HG03095 (cell line): ENCODE results near the gene NOX3.
A peak's percentile ranks its signal among the peaks of the same experiment; 100 is the strongest.

Source experiments
- ATAC-seq: cut with Tn5 transposase; IDR thresholded peaks from one replicate; pipeline ENCODE4 v1.9.1; 2021; ENCODE audit warnings: moderate library complexity; ENCODE audit not compliant: unreplicated experiment

The NOX3 gene

DNA sequence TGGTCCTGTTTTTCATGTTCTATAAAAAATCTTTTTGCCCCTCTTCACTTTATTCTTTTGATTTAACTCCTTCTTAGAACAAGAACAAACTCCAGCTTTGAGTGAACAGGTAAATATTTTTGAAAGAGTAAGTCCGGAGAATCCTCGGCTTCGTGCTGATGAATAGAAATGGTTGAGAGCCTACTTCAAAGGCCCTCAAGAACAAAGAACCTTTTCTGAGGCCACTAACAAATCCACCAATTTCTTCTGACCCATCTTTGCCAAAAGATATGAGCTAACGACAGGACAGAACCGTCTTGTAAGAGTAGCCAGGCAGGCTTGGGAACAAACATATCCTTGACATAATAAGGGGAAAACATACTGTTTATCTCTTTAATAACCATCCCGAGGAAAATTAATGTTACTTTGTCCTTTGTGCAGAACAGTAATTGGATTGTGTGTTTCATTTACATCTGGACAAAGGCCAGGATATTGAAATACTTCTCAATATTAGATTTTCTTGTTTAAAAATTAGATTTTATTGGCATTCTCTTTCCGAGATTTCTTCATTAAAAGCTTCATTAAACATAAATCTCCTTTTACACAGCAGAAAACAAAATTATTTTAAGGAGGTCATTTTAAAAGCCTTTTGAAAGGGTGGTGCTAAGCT lies 52.9 kb downstream of the NOX3 start:
- no peak for ATAC-seq

DNA sequence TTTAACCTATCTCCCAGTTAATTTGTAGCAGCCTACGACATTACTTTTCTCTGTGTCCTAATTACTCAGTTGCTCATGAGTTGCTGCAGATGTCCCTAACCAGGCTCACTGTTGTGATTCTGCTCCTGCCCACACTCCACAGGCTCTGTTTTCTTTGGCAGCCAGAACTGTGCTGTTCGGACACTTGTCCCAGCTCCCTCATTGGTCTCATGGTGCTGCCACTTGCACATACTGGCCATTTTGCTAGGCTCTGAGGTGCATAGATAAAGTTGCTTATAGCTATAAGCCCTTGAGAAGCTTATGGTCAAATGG lies 55.0 kb downstream of the NOX3 start:
- no peak for ATAC-seq

DNA sequence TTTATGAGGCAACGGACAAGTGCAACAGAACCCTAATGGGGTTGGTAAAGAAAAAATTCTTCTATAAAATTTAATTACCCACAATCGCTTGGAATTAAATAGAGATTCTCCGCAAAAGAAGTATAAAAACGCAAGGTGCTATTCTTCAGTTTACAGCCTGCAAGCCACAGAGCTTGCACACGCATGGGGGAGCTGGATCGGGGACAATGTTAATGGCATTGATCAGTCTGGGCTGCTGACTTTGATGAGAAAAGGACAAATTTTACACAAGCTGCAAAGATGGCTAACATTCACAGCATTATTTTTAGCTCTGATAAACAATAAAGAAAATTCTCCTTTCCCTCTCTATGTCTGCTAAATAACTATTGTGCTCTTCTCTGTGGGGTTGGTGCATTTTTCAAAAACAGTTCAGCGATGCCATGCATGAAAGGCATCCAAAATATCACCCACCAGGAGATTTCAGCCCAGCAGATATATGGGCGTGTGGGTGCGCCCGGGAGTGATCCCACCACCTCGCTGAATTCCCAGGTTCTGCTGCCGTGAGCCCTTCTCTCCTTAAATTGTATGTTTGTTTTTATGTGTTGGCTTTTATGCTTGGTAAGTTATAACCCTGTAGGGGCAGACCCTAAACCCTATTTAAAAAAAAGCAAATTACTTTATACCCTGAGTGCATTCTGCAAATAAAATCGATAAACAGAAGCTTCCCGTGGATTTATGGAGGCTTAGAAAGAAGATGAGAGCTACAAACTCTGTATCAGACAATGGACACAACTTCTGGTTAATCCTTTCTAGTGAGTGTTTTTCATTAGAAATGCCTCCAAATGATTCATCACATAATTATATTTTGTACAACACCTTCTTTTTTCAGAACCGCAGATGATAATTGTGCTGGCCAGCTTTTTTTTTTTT lies 55.6 kb downstream of the NOX3 start:
- no peak for ATAC-seq

DNA sequence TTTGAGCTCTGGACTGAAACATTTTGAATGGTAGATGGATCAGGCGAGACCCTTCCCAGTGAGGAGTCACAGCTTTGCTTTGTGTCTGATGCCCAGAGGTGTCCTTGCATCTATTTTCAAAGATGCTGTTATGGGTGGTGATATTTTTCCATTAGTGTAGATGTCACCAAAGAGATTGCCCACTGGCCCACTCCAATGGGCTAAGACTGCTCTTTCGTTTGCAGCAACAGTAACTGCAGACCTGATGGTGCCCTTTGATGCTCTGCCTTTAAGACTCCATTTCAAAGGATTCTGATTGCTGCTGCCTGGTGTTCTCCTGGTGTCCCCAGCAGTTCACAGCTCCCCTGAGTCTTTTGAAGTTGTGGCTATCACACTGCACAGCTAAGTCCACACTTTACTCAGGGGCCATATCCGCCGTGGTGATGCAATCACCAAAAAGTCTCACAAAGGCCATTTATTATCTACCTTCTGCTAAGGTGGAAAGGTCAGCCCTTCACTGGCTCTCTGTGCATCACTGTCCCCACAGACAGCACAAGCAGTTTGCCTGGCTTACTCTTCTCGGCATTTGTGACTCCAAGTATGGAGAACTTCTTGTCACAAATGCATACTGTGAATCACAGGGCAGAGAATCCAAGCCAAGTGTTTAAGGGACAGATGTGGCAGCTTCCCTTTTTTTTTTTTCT lies 56.4 kb downstream of the NOX3 start:
- ATAC-seq = no peak

DNA sequence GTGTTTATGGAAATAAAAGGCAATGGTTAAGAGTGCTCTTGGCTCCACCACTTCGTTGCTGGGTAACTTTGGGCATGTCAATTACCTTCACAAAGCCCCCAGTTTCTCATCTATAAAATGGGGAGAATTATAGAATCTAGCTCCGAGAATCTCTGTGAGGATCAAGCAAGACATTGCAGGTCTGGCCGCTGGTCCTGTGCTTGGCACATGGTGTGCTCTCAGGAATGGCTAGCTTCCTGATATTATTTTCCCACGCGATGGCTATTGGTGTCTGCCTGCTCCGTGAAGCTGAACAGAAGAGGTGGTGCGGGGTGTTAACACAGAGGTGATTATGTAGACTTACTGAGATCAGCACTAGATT lies 57.0 kb downstream of the NOX3 start:
- ATAC-seq = no peak

DNA sequence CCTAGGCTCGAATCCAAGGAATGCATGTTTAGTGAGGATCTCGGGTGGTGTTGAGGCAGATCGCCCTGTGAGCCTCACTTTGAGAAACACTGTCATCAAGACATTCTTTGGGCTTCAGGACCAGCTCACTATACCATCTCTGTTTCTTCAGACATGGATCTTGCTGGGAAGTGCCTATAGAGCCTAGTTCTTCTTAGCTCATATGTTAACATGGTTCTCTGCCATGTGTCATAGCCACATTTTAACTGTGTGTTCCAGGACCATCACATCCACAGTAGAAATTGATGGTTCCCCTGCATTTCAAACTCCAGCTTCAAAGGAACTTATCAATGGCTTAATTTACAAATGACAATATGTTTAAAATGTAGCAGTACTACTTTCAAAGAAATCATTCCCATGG lies 57.4 kb downstream of the NOX3 start:
- no peak for ATAC-seq

DNA sequence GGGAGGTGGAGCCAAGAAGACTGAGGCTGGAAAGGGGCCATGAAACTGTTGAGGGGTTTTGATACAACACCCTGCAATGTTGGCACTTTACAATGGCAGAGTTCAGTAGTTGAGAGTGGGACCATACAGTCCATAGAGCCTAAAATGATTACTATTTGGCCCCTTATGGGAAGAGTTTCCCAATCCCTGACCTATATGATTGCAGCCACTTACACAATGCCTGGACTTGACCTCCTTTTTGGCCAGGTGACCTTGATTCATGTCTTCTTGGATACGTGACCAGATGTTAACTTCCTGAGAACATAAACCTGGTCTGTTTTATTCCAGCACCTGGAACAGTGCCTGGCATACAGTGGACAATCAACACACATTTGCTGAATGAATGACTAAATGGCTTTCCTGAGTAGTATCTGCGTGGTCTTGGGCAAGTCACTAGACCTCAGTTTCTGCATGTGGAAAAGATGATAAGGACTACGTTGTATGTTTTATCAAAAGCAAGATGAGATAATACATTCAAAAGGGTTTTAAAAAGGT lies 58.4 kb downstream of the NOX3 start:
- no peak for ATAC-seq

DNA sequence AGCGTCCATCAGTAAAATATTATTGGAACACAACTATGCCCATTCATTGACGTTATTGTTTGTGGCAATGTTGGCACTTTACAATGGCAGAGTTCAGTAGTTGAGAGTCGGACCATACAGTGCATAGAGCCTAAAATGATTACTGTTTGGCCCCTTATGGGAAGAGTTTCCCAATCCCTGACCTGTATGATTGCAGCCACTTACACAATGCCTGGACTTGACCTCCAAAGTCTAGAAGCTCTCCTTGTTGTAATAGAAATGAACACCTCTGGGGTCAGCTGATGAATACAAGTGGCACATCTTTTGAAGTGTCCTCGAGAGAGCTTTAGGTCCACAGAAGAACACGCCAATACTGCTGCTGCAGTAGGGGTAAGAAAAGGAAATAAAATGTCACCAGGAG lies 59.0 kb downstream of the NOX3 start:
- no peak for ATAC-seq

DNA sequence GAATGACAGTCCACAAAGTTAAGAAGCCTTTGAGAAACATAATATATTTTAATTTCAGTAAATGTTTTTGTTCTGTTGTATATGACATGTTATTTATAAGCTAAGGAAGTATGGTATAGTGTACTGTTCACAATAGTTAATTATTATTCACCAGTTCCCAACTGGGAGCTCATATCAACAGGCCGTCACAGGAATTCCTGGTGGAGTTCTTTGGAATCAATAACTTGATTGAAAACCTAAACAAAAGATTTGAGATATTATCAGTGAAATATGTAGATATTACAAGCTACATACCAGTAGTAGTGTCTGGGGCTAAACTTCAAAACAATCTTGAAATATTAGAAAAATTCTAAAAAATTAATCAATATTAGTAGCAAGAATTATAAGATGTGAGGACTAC lies 60.3 kb downstream of the NOX3 start:
- no peak for ATAC-seq

DNA sequence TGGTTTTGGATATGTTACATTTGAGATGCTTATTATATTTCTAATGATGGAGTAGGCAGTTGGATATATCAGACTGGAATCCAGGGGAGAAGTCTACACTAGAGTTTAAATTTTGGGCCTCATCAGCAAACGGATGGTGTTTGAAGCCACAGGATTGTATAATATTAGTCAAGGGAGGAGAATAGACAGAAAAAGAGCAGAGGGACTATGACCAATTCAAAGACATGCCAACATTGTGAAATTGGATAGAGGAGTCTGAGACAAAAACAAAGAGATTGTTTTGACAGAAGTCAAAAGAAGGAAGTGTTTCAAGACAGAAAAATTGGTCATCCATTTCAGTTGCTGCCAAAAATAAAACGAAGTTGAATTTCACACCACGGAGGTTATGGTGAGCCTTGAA lies 66.5 kb downstream of the NOX3 start:
- ATAC-seq = no peak

DNA sequence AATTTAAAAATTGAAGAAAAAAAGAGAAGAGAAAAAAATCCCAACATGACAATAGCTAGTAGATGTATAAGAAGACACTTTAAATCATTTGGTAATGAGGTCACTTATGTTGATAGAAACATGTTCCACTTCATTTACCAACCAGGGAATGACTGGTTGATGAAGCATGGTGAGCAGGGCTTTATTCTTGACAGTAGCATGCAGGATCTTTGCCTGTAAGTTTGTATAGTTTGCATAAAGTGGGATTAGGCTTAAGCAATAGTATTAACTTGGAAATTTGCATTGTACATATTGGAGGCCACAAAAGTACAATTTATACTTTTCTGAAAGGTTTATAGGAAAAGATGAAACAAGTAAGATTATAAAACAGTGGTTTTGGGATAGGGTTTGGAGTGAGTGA lies 67.0 kb downstream of the NOX3 start:
- ATAC-seq = no peak

DNA sequence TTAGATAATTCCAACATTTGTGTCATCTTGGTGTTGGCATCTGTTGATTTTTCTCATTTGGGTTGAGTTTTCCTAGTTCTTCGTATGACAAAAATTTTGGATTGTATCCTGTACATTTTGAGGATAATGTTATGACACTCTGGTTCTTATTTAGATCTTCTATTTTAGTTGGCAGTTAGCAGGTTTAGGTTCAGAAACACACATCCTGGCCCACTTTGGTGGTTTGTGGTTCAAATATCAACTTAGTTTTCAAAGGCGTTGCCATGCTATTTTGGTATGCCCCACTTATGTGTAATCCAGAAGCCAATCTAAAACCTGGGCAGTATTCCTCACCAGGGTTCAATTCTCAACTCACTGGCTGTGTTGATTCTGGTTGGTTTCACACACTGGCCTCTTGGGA lies 68.2 kb downstream of the NOX3 start:
- no peak for ATAC-seq

DNA sequence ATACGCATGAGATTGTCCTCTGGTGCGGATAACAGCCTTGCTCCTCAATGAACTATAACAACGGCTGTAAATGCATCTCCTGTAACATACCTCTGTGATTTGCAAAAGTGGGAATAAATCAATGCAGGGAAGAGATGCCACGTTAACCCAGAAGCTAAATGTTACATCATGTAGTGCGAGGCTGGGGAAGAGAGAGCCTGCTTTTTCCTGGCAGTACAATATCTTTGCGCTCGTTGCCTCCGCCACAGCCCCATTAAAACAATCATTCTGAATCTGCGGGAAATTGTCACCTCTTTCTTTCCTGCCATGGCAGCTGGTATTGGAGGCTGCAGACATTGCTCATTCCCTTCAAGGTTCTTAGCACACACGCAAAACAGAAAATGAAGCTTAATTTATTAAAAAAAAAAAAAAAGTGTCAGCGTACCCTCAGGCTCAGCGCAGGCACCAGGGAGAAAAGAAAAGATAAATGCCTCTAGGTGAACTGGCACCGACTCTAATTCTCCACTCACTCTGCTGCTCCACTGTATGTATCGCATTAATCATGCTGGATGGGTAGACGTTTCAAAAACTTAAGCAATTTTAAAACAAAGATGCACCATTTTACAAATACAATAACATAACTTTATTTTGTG lies 71.2 kb downstream of the NOX3 start:
- ATAC-seq = no peak

DNA sequence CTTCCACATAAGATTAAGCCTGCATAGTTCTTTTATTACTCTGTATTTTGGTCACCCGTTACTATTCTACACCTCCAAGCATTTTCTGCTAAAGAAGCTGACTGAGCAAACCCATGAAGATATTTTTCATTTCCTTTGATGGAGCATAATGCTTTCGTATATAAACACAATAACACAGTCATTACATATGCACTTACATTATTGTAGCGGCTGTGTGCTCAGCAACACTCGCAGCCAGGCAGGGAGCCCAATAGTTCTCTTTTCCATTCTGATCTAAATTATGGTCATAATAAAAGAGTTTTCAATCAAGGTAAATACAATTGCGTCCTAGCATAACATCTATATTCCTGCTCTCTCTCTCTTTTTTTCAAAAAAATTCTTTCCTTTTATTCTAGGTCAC lies 71.7 kb downstream of the NOX3 start:
- ATAC-seq = no peak

DNA sequence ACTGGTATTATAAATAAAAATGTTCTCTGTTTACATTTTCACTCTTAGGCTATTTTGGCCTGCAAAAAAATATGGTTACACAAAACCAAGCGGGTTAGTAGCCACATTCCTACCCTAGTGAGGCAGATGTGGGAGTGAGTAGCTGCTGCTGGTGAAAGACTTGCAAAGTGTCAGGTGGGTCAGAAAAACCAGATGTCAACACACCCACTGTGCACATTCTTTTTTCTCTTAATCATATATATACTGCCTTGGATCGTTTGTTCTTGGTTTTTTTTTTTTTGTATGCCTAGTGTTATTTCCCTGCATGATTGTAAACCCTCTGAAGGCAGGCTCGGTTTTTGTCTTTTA lies 73.3 kb downstream of the NOX3 start:
- ATAC-seq = no peak

DNA sequence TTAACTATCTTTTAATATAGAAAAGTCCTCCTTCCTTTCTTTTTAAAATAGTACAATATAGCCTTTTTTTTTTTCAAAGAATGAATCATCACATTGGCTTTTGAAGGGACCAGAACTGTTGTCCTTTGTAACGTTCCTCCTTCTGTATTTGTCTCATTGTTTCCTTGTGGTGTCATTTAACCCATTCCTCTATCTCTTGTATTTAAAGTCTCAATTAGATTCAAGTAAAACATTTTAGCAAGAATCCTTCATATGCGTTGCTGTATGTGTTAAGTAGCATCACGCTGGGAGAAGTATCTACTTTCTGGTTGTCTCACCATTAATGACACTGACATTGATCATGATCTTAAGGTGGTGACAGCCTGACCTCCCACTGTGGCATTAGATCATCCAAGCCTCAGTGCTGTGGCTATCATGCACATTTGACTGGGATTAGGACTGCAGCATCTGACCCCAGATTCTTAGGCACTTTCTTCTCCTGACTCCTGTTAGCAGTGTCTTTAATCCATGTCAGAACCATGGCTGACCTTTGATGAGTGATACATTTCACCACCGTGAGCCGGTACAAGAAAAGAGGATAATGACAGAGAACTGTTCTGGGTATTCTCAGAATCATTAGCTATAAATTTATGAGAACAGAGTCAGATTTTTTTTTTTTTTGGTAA lies 73.8 kb downstream of the NOX3 start:
- no peak for ATAC-seq

DNA sequence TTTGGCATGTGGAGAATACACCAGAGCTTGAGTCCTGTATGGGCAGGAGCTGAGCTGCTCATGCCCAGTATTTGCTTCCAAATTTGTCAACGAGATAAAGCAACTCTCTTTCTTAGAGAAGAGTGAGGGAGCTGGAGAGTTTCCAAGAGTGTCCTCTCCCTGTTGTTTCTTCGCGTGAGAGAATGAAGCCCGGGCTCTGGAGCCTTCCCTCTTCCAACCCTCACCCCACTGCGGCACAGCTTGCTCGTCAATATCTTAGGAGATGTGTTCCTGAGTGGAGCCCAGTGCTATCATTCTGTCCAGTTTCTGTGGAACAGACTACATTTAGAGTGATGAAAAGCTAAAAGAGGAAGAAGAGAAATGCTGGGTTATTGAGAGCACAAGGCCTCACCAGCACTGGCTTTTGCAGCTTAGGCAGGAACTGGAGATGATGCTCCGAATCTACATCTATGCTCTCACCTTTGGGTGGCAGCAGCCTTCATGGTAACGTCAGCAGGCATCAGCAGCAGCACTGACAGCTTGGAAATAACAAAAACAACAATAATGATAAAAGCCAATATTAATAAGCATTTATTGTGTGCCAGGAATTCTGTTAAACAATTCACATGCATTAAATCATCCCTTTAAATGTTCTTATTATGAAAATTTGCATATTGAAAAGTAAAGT lies 74.8 kb downstream of the NOX3 start:
- no peak for ATAC-seq

DNA sequence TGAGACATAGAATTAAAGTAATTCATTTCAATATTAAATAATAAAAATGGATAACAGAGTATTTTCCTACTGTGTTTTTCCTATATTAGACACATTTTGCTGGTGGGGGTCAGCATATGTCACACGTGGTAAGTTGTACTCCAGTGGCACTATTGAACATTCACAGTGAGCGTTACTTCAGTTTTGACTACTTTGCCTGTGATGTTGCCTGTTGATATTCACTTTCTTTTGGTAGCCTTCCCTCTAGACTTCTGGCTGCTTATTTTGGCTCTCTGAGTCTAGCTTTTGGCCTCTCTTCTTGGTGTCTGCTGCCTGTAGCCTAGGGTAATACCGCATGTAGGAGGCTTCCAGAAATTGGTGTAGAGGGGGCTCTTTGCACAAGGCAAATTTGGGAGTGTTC lies 76.9 kb downstream of the NOX3 start:
- ATAC-seq = no peak

DNA sequence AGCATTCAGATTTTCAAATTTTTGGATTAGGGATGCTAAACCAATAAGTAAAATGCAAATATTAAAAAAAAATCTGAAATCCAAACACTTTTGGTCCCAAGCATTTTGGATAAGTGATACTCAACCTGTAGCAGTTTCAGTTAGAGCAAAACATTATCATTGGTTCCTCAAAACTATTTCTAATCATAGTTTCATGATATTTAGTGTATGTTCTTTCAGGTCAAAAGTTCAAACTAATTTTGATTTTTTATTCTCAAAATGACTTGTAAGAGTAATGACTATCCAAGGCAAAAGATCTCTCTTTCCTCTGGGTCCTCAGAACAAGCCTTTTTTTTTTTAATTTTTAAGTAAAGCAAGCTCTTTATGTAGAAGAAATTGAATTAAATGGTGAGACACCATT lies 77.4 kb downstream of the NOX3 start:
- ATAC-seq = peak; percentile 52

DNA sequence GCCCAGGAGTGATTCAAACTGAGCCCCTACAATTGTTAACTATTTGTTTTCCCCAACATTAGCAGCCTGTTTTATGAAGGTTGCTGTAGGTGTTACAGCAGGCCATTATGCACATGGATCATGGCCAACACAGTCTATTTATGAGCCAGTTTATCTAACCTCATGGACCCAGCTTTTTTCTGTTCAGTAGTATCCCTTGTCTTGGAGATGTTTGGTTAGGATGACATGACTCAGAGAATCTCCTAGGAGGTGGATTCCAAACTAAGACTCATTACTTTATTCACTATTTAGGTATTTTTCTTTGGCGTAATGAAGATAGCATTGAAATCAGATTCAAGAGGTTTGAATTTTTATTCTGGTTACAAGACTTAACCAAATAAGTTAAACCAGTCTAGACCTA lies 78.6 kb downstream of the NOX3 start:
- no peak for ATAC-seq

DNA sequence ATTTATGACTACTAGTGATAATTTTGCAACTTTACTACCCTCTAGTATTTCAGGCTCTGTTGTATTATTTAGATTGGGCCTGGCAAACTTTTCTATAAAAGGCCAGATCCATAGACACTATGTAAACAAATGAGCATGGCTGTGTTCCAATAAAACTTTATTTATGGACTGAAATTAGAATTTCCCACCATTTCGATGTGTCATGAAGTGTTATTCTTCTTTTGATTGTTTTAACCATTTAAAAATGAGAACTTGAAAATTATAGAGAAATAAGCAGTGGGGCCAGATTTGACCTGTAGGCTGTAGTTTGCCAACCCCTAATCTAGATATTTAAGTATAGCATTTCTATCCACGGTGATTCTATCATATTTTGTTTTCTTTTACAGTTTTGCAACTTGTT lies 79.8 kb downstream of the NOX3 start:
- no peak for ATAC-seq
